ENCODE measurements around the gene ZNRF3. TPM values are rescaled to one million over a fixed set of nuclear protein-coding genes. Genes with fewer than 3 reads are reported as not detected.

ZNRF3 gene
- total RNA-seq, 1 donor, result 6.9 TPM

DNA sequence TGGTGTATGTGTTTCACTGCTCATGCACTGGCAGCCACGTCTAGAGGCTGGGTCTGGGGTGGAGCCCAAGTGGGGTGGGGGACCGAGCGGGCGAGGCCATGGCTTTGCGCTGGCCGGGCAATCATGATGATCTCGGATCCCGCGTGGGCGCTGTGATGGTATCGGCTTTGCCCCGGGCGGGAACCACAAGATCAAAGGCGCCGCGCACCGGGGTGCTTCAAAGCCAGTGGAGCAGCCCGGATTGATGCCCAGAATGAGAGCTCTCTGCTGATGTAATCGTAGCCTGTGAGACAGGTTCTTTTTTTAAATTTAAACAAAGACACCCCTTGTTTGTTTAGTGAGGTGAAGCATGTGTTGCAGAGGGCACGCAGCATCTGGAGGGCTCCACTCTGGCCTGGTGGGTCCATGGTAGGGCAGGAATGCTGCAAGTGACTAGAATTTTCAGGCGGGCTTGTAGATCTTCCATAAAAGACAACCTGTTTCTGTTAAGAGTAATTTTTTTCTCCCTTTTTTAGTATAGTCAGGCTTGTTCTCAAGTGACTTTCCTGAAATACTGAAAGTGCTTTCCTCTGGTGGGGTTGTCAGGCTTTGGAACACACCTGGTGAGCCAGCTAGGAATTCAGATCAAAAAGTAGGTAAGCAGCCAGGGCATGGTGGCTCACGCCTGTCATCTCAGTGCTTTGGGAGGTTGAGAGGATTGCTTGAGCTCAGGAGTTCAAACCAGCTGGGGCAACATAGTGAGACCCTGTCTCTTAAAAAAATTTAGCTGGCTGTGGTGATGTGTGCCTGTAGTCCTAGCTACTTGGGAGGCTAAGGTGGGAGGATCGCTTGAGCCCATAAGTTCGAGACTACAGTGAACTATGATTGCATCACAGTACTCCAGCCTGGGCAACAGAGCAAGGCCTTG, 40.7 kb downstream of the ZNRF3 start:
- no peak for DNase-seq (ENCODE audit: insufficient read length, low spot score, missing footprints)
- TF ChIP-seq, protein P1, sequence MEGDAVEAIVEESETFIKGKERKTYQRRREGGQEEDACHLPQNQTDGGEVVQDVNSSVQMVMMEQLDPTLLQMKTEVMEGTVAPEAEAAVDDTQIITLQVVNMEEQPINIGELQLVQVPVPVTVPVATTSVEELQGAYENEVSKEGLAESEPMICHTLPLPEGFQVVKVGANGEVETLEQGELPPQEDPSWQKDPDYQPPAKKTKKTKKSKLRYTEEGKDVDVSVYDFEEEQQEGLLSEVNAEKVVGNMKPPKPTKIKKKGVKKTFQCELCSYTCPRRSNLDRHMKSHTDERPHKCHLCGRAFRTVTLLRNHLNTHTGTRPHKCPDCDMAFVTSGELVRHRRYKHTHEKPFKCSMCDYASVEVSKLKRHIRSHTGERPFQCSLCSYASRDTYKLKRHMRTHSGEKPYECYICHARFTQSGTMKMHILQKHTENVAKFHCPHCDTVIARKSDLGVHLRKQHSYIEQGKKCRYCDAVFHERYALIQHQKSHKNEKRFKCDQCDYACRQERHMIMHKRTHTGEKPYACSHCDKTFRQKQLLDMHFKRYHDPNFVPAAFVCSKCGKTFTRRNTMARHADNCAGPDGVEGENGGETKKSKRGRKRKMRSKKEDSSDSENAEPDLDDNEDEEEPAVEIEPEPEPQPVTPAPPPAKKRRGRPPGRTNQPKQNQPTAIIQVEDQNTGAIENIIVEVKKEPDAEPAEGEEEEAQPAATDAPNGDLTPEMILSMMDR (IDR thresholded peaks at IDR 0.05; ENCODE audit: extremely low read depth, low read depth, low read length), result no peak
- H3K27me3 ChIP-seq (ENCODE audit: insufficient read depth, low read length), result no peaks in the 10 kb centered on the region
- no peak overlapping the region for H3K4me3 ChIP-seq (ENCODE audit: insufficient read depth, low read length)
- H3K9me3 ChIP-seq (ENCODE audit: low read depth, low read length), result no peaks in the 10 kb centered on the region
- peaks cover 19% of the 10 kb centered on the region for H3K79me2 ChIP-seq (ENCODE audit: insufficient read depth, low read length)
- H3K4me2 ChIP-seq (ENCODE audit: insufficient read depth, low read length), result no peak overlapping the region
- no peak overlapping the region for H3K27ac ChIP-seq (ENCODE audit: low read depth, low read length)
- H4K20me1 ChIP-seq (ENCODE audit: insufficient read depth, low read length), result peaks cover 20% of the 10 kb centered on the region
- H3K36me3 ChIP-seq (ENCODE audit: insufficient read depth, low read length), result no peaks in the 10 kb centered on the region
- H2AFZ ChIP-seq (ENCODE audit: low read length), result no peak overlapping the region
- no peaks in the 10 kb centered on the region for H3K4me1 ChIP-seq (ENCODE audit: insufficient read depth, low read length)

DNA sequence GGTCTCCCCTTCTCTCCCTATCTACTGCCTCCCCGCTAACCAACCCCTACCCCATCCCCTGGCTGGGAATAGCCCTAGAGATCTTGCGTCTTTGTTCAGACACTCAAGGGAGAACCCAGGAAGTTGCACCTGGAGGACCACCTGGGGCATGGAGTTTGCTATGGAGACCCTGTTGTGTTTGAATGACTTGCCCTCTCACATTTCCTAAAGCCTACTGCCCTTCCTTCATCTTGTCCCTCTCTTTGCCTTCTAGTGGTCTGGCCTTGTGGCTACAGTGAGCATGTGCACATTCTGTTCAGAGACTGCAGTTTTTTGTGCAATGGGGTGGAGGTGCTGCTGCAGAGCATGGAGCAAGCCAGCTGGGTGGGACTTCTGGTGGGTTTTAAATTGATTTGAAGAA, 42.5 kb downstream of the ZNRF3 start:
- DNase-seq (ENCODE audit: insufficient read length, low spot score, missing footprints), result no peak
- TF ChIP-seq, protein P1 (IDR thresholded peaks at IDR 0.05; ENCODE audit: extremely low read depth, low read depth, low read length), result no peak

DNA sequence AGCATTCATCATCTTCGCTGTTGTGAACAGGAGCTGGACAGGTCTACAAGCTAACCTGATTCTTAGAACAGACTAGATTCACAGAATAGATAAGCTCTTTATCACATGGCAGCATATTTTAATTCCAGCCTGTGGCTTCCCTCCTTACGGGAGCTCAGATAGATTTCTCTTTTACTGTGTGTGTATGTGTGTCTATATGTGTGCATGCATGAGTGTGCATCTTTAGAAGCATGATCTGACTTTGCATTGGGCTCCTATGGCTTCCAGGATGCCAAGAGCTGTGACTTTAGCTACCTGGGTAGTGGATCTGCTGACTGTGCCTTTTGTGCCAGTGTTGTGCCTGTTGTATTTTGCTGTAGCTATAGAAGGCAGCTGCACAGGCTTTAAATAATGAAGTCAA, 44.3 kb downstream of the ZNRF3 start:
- no peaks in the 10 kb centered on the region for H3K9me3 ChIP-seq (ENCODE audit: low read depth, low read length)
- no peak overlapping the region for H3K4me2 ChIP-seq (ENCODE audit: insufficient read depth, low read length)
- H2AFZ ChIP-seq (ENCODE audit: low read length), result no peak overlapping the region
- H3K4me1 ChIP-seq (ENCODE audit: insufficient read depth, low read length), result no peaks in the 10 kb centered on the region
- H3K27me3 ChIP-seq (ENCODE audit: insufficient read depth, low read length), result no peaks in the 10 kb centered on the region
- no peak overlapping the region for H3K27ac ChIP-seq (ENCODE audit: low read depth, low read length)
- peaks cover 30% of the 10 kb centered on the region for H4K20me1 ChIP-seq (ENCODE audit: insufficient read depth, low read length)
- H3K36me3 ChIP-seq (ENCODE audit: insufficient read depth, low read length), result no peaks in the 10 kb centered on the region
- TF ChIP-seq, protein P1 (IDR thresholded peaks at IDR 0.05; ENCODE audit: extremely low read depth, low read depth, low read length), result no peak
- DNase-seq (ENCODE audit: insufficient read length, low spot score, missing footprints), result no peak
- no peak overlapping the region for H3K4me3 ChIP-seq (ENCODE audit: insufficient read depth, low read length)
- peaks cover 23% of the 10 kb centered on the region for H3K79me2 ChIP-seq (ENCODE audit: insufficient read depth, low read length)

More for the DNA sequence above, 42.5 kb downstream of the ZNRF3 start:
- Histone ChIP-seq H2AFZ (ENCODE audit: low read length) (no peak overlapping the region), H3K4me2 (ENCODE audit: insufficient read depth, low read length) (no peak overlapping the region), H3K9me3 (ENCODE audit: low read depth, low read length) (no peaks in the 10 kb centered on the region), H3K27me3 (ENCODE audit: insufficient read depth, low read length) (no peaks in the 10 kb centered on the region), H4K20me1 (ENCODE audit: insufficient read depth, low read length) (peaks cover 24% of the 10 kb centered on the region), H3K4me1 (ENCODE audit: insufficient read depth, low read length) (no peaks in the 10 kb centered on the region), H3K27ac (ENCODE audit: low read depth, low read length) (no peak overlapping the region), H3K36me3 (ENCODE audit: insufficient read depth, low read length) (no peaks in the 10 kb centered on the region), H3K79me2 (ENCODE audit: insufficient read depth, low read length) (peaks cover 25% of the 10 kb centered on the region), H3K4me3 (ENCODE audit: insufficient read depth, low read length) (no peak overlapping the region)

DNA sequence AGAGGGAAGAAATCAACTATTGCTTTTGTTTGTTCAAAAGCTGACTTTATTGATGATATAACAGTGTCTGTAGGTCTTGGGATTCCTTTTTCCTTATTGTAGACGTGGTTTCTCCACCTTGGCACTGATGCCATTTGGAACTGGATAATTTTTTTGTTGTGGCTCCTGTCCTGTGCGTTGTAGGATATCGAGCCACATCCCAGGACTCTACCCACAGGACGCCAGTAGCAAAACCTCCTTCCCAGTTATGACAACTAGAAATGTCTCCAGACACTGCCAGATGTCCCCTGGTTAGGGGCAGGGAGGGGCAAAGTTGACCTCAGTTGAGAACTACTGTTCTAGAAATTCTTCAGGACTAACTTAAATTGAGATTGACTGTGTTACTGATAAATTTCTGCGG, 45.8 kb downstream of the ZNRF3 start:
- Histone ChIP-seq H3K4me1 (ENCODE audit: insufficient read depth, low read length) (no peaks in the 10 kb centered on the region), H3K36me3 (ENCODE audit: insufficient read depth, low read length) (no peaks in the 10 kb centered on the region), H3K79me2 (ENCODE audit: insufficient read depth, low read length) (peaks cover 23% of the 10 kb centered on the region), H3K4me3 (ENCODE audit: insufficient read depth, low read length) (no peak overlapping the region), H4K20me1 (ENCODE audit: insufficient read depth, low read length) (peaks cover 27% of the 10 kb centered on the region), H3K27ac (ENCODE audit: low read depth, low read length) (no peak overlapping the region), H3K27me3 (ENCODE audit: insufficient read depth, low read length) (no peaks in the 10 kb centered on the region), H3K9me3 (ENCODE audit: low read depth, low read length) (no peaks in the 10 kb centered on the region), H2AFZ (ENCODE audit: low read length) (no peak overlapping the region), H3K4me2 (ENCODE audit: insufficient read depth, low read length) (no peak overlapping the region)
- TF ChIP-seq, protein P1 (IDR thresholded peaks at IDR 0.05; ENCODE audit: extremely low read depth, low read depth, low read length), result no peak
- DNase-seq (ENCODE audit: insufficient read length, low spot score, missing footprints), result no peak

Data from osteoblast (primary cell).